ENCODE data around the gene FABP2. TPM values are rescaled to one million over a fixed set of nuclear protein-coding genes. Genes with fewer than 3 reads are reported as not detected.
"Not testable (repeated sequence)": the region's sequence is repeated elsewhere in the genome, so short reads cannot be mapped to it uniquely, and the experiment has no call there.

Gene FABP2
- under 1 TPM in 1 of 2 donors, not detected in 1; 0.79 TPM for total RNA-seq
- polyA plus RNA-seq: not detected

DNA sequence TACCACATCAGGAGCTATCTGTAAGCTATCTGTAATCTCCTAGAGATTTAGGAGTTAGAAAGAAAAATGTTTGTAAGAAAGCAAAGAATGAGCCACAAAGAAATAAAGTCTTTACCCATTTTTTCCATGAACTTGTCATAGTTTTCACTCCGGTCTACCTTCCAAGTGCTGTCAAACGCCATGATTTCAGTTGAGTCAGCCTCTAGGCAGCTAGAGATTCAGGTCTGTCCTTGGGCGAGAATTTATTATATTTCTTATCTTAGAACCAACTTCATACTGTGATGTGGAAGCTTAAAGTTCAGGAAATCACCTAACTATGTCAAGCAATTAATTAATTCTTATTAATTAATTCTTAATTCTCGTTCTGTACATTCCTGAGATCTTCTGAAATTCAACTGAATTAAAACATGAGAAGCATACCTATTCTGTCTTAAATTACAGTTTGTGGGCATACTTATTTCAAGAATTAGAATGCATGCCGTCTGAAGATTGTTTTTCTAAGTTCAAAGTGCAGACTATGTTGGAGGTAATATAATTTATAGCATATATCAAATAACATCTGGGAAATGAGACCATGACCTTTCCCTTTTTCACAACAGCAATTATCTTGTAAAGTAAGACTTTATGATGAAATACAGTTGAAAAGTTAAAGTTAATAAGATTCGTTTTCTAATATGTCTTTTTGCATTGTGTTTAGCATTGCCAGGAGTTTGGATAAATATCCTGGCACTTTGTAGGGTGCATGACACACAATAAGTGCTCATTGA lies at the start of gene FABP2:
TSS of gene FABP2 (minus strand) at position 218 of the 767 bp plus-strand sequence. CDS start at position 182, 36 bp downstream.
- H3K9me3 ChIP-seq (ENCODE audit: control insufficient read depth in 4 of 4, low read length in 3 of 4): no peaks in the 10 kb centered on the region
- H3K27ac ChIP-seq (ENCODE audit: low read depth in 1 of 2, low read length in 2 of 2): no peak within 1 kb of the TSS
- no peak within 1 kb of the TSS for H3K4me3 ChIP-seq (ENCODE audit: low read depth in 1 of 3, low read length in 3 of 3)
- WGBS: 83% methylated on average over 6 of the region's 6 CpGs
- H3K27me3 ChIP-seq (ENCODE audit: control insufficient read depth in 4 of 4, insufficient read depth in 4 of 4, low read length in 3 of 4): no peaks in the 10 kb centered on the region
- no peaks in the 10 kb centered on the region for H3K4me1 ChIP-seq (ENCODE audit: control insufficient read depth in 4 of 4, insufficient read depth in 4 of 4, low read length in 3 of 4)
- TF ChIP-seq, protein P1, sequence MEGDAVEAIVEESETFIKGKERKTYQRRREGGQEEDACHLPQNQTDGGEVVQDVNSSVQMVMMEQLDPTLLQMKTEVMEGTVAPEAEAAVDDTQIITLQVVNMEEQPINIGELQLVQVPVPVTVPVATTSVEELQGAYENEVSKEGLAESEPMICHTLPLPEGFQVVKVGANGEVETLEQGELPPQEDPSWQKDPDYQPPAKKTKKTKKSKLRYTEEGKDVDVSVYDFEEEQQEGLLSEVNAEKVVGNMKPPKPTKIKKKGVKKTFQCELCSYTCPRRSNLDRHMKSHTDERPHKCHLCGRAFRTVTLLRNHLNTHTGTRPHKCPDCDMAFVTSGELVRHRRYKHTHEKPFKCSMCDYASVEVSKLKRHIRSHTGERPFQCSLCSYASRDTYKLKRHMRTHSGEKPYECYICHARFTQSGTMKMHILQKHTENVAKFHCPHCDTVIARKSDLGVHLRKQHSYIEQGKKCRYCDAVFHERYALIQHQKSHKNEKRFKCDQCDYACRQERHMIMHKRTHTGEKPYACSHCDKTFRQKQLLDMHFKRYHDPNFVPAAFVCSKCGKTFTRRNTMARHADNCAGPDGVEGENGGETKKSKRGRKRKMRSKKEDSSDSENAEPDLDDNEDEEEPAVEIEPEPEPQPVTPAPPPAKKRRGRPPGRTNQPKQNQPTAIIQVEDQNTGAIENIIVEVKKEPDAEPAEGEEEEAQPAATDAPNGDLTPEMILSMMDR (IDR thresholded peaks at IDR 0.05; ENCODE audit: low read depth, low read length, missing input control): no peak
- TF ChIP-seq GABPA (IDR thresholded peaks at IDR 0.05 in 1 of 2, conservative IDR thresholded peaks at IDR 0.05 in 1 of 2) (no peak), RXRA (IDR thresholded peaks at IDR 0.05) (no peak), HNF4A (conservative IDR thresholded peaks at IDR 0.05) (no peak), FOXA1 (IDR thresholded peaks at IDR 0.05) (no peak), EGR1 (IDR thresholded peaks at IDR 0.05; ENCODE audit: low read depth in 2 of 2) (no peak), NR2F2 (IDR thresholded peaks at IDR 0.05) (no peak), SP1 (IDR thresholded peaks at IDR 0.05) (no peak), ATF3 (IDR thresholded peaks at IDR 0.05) (no peak)
- TF ChIP-seq, protein P2, sequence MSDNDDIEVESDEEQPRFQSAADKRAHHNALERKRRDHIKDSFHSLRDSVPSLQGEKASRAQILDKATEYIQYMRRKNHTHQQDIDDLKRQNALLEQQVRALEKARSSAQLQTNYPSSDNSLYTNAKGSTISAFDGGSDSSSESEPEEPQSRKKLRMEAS (IDR thresholded peaks at IDR 0.05): no peak
- no peak for DNase-seq (ENCODE audit: low spot score)
- no peaks in the 10 kb centered on the region for H3K36me3 ChIP-seq (ENCODE audit: control insufficient read depth in 4 of 4, insufficient read depth in 3 of 4, low read depth in 1 of 4, low read length in 3 of 4)
- no peak within 1 kb of the TSS for H3K9ac ChIP-seq (ENCODE audit: low read depth in 1 of 2, low read length in 2 of 2)

DNA sequence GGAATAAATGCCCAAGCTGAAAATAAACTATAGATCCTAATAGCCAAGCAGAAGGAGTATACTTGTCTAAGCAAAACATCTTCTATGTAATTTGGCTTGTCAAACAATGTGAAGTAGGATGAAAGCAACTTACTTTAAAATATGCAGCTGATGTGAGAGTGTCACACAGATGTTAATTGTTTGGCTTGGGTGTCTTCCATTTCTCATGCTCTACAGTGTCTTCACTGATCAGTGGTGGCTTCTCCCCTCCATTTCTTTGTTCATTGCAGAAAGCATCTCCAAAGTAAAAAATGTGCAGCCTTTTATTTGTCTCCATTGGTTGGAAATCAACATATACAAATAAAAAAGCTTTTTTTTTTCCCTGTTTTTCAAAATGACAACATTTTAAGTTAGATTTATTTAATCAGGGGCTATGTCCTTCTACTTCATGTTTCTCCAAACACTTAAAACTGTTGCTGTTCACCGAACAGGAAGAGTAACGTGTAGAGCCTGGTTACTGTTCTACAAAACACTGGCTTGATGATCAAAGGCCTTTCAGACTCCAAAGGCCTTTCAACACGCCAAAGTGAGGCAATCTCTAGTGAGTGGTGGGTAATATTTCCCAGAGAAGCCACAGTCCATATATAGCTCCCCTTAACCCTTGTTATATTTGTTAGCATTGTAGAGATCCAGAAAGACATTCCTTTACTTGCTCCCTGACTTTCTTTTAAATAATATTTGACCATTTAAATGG lies 49.2 kb upstream of the FABP2 start:
- not testable (repeated sequence) for H3K27ac ChIP-seq (ENCODE audit: low read depth in 1 of 2, low read length in 2 of 2); H3K9ac ChIP-seq (ENCODE audit: low read depth in 1 of 2, low read length in 2 of 2); DNase-seq (ENCODE audit: low spot score)

GRCh38 chr4:119370392-119370791 lies 48.5 kb upstream of the FABP2 start:
- not testable (repeated sequence) for H3K27me3 ChIP-seq (ENCODE audit: control insufficient read depth in 4 of 4, insufficient read depth in 4 of 4, low read length in 3 of 4); H3K9me3 ChIP-seq (ENCODE audit: control insufficient read depth in 4 of 4, low read length in 3 of 4); H3K4me3 ChIP-seq (ENCODE audit: low read depth in 1 of 3, low read length in 3 of 3); H3K36me3 ChIP-seq (ENCODE audit: control insufficient read depth in 4 of 4, insufficient read depth in 3 of 4, low read depth in 1 of 4, low read length in 3 of 4); H3K4me1 ChIP-seq (ENCODE audit: control insufficient read depth in 4 of 4, insufficient read depth in 4 of 4, low read length in 3 of 4); H3K9ac ChIP-seq (ENCODE audit: low read depth in 1 of 2, low read length in 2 of 2); DNase-seq (ENCODE audit: low spot score); H3K27ac ChIP-seq (ENCODE audit: low read depth in 1 of 2, low read length in 2 of 2)
- 64% methylated on average over 5 of the region's 5 CpGs for WGBS

More for the DNA sequence above, 49.2 kb upstream of the FABP2 start:
- H3K4me1 ChIP-seq (ENCODE audit: control insufficient read depth in 4 of 4, insufficient read depth in 4 of 4, low read length in 3 of 4); H3K36me3 ChIP-seq (ENCODE audit: control insufficient read depth in 4 of 4, insufficient read depth in 3 of 4, low read depth in 1 of 4, low read length in 3 of 4); H3K9me3 ChIP-seq (ENCODE audit: control insufficient read depth in 4 of 4, low read length in 3 of 4); H3K27me3 ChIP-seq (ENCODE audit: control insufficient read depth in 4 of 4, insufficient read depth in 4 of 4, low read length in 3 of 4); H3K4me3 ChIP-seq (ENCODE audit: low read depth in 1 of 3, low read length in 3 of 3): not testable (repeated sequence)
- TF ChIP-seq HNF4A (conservative IDR thresholded peaks at IDR 0.05) (peak in 1 of 2 donors; percentile 19), SP1 (IDR thresholded peaks at IDR 0.05) (peak; percentile 24)
- 22% methylated on average over 3 of the region's 3 CpGs for WGBS

- DNase-seq (ENCODE audit: low spot score); H3K27ac ChIP-seq (ENCODE audit: low read depth in 1 of 2, low read length in 2 of 2); H3K4me3 ChIP-seq (ENCODE audit: low read depth in 1 of 3, low read length in 3 of 3); H3K36me3 ChIP-seq (ENCODE audit: control insufficient read depth in 4 of 4, insufficient read depth in 3 of 4, low read depth in 1 of 4, low read length in 3 of 4); H3K9me3 ChIP-seq (ENCODE audit: control insufficient read depth in 4 of 4, low read length in 3 of 4); H3K9ac ChIP-seq (ENCODE audit: low read depth in 1 of 2, low read length in 2 of 2); H3K4me1 ChIP-seq (ENCODE audit: control insufficient read depth in 4 of 4, insufficient read depth in 4 of 4, low read length in 3 of 4); H3K27me3 ChIP-seq (ENCODE audit: control insufficient read depth in 4 of 4, insufficient read depth in 4 of 4, low read length in 3 of 4): not testable (repeated sequence)
- WGBS: 69% methylated on average over 7 of the region's 7 CpGs
These were observed 44.9 kb upstream of the FABP2 start for GRCh38 chr4:119366802-119367201.

GRCh38 chr4:119364203-119364602 lies 42.3 kb upstream of the FABP2 start:
- H3K27me3 ChIP-seq (ENCODE audit: control insufficient read depth in 4 of 4, insufficient read depth in 4 of 4, low read length in 3 of 4); H3K27ac ChIP-seq (ENCODE audit: low read depth in 1 of 2, low read length in 2 of 2); DNase-seq (ENCODE audit: low spot score); H3K9ac ChIP-seq (ENCODE audit: low read depth in 1 of 2, low read length in 2 of 2); H3K4me1 ChIP-seq (ENCODE audit: control insufficient read depth in 4 of 4, insufficient read depth in 4 of 4, low read length in 3 of 4); H3K9me3 ChIP-seq (ENCODE audit: control insufficient read depth in 4 of 4, low read length in 3 of 4); H3K4me3 ChIP-seq (ENCODE audit: low read depth in 1 of 3, low read length in 3 of 3); H3K36me3 ChIP-seq (ENCODE audit: control insufficient read depth in 4 of 4, insufficient read depth in 3 of 4, low read depth in 1 of 4, low read length in 3 of 4): not testable (repeated sequence)
- 94% methylated on average over 1 of the region's 1 CpG for WGBS

- H3K27ac ChIP-seq (ENCODE audit: low read depth in 1 of 2, low read length in 2 of 2); H3K4me1 ChIP-seq (ENCODE audit: control insufficient read depth in 4 of 4, insufficient read depth in 4 of 4, low read length in 3 of 4); DNase-seq (ENCODE audit: low spot score); H3K27me3 ChIP-seq (ENCODE audit: control insufficient read depth in 4 of 4, insufficient read depth in 4 of 4, low read length in 3 of 4); H3K9me3 ChIP-seq (ENCODE audit: control insufficient read depth in 4 of 4, low read length in 3 of 4); H3K4me3 ChIP-seq (ENCODE audit: low read depth in 1 of 3, low read length in 3 of 3); H3K9ac ChIP-seq (ENCODE audit: low read depth in 1 of 2, low read length in 2 of 2); H3K36me3 ChIP-seq (ENCODE audit: control insufficient read depth in 4 of 4, insufficient read depth in 3 of 4, low read depth in 1 of 4, low read length in 3 of 4): not testable (repeated sequence)
- 81% methylated on average over 6 of the region's 6 CpGs for WGBS
These were observed 41.4 kb upstream of the FABP2 start for GRCh38 chr4:119363372-119363771.

All from liver (tissue), 9 donors.